ENCODE measurements around the gene TMEM87A.

DNA sequence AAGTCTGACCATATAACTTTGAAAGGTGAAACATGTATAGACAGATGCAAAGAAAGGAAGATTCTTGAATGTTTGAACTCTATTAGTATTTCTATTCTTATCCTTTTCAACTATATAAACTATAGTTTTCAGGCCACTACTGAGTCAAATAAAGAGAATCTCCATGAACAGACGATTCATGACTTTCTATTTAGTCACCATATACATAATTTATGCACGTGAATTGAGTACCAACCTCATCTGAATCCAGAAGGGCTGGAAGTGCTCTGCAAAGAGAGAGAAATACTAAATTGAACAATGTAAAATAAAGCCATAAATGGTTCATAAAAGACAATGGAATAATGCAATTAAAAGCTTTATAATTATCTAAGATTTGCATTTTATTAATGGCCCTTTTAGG, 55.7 kb downstream of the TMEM87A start:
- TF ChIP-seq, protein P1, sequence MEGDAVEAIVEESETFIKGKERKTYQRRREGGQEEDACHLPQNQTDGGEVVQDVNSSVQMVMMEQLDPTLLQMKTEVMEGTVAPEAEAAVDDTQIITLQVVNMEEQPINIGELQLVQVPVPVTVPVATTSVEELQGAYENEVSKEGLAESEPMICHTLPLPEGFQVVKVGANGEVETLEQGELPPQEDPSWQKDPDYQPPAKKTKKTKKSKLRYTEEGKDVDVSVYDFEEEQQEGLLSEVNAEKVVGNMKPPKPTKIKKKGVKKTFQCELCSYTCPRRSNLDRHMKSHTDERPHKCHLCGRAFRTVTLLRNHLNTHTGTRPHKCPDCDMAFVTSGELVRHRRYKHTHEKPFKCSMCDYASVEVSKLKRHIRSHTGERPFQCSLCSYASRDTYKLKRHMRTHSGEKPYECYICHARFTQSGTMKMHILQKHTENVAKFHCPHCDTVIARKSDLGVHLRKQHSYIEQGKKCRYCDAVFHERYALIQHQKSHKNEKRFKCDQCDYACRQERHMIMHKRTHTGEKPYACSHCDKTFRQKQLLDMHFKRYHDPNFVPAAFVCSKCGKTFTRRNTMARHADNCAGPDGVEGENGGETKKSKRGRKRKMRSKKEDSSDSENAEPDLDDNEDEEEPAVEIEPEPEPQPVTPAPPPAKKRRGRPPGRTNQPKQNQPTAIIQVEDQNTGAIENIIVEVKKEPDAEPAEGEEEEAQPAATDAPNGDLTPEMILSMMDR (IDR thresholded peaks at IDR 0.05): no peak
- TF ChIP-seq POLR2AphosphoS5 (IDR thresholded peaks at IDR 0.05): no peak
- TF ChIP-seq POLR2A (IDR thresholded peaks at IDR 0.05): no peak
